VCaP (cell line): ENCODE results near the gene OLIG1.

Experiments used
- H3K27ac ChIP-seq: fragments of 450-650 bp; 2 replicates; pipeline ENCODE4 v1.5.1; 2017
- TF ChIP-seq, protein P1 (sequence below): fragments of 450-650 bp; conservative IDR thresholded peaks from 2 replicates; pipeline ENCODE4 v1.5.1; 2017; ENCODE audit warnings: mild to moderate bottlenecking, moderate library complexity

The OLIG1 gene

DNA sequence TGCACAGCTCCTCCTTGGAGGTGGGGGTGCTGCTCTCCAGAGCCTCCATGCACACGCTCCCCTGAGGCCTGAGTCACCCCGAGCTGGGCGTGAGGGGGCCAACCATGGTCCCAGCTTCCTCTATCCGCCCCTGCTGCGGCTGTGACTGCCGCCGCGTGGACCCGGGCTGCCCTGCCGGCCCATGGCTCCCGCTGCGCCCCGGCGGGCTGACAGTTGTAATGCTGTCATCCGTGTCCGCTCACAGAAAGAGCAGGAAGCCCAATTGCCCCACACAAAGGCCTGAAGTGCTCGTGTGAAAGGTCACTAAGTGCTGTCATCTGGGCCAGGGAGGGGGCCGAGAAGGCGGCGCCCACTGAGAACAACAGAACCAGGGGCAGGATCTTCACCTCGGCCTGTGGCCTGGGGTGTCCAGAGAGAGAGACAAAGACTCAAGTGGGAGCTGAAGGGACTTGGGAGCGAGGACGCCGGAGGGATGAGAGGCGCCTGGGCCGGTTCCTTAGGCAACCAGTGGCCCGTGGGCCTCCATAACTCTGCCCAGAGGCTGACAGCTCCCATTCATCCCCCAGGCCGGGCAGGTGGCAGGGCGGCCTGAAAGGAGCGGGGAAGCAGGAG is 31.5 kb downstream of the OLIG1 start:
- TF ChIP-seq, protein P1, sequence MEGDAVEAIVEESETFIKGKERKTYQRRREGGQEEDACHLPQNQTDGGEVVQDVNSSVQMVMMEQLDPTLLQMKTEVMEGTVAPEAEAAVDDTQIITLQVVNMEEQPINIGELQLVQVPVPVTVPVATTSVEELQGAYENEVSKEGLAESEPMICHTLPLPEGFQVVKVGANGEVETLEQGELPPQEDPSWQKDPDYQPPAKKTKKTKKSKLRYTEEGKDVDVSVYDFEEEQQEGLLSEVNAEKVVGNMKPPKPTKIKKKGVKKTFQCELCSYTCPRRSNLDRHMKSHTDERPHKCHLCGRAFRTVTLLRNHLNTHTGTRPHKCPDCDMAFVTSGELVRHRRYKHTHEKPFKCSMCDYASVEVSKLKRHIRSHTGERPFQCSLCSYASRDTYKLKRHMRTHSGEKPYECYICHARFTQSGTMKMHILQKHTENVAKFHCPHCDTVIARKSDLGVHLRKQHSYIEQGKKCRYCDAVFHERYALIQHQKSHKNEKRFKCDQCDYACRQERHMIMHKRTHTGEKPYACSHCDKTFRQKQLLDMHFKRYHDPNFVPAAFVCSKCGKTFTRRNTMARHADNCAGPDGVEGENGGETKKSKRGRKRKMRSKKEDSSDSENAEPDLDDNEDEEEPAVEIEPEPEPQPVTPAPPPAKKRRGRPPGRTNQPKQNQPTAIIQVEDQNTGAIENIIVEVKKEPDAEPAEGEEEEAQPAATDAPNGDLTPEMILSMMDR: no peak
- no peak overlapping the region for H3K27ac ChIP-seq

DNA sequence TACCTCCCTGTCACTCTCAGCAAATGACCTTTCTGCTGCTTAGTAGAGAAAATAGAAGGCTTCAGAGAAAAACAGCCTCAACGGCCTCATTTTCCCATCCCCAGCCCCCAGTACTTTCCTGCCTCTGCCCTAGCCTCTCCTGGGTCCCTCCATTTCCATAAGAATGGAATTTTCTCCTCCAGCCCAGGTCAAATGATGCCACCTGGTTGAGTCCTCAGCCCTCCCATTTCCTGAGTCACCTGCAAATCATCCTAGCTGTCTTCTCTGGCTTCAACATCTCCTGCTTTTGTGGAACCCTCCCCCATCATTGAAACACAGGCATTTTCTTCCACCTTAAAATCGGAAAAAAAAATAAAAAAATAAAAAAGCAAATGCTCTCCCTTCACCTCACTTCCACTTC is 35.1 kb downstream of the OLIG1 start:
- H3K27ac ChIP-seq: no peak overlapping the region
- TF ChIP-seq, protein P1: no peak

DNA sequence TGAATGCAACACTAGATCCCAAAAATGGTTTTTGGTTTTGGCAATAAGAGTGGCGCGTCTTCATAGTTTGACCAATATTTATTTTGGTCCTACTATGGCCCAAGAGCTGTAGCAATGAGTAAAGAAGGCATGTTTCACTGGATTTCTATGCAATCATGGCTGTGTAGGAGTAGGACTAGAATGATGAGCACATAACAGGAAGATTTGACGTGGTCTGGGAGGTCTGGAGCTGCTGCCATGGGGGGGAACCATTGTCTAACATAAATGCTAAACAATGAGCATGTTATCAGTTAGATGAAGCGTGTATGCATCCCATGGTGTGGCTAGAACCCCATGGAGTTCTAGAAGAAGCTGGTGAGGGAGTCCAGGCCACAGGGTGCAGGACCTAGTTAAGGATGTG is 38.3 kb downstream of the OLIG1 start:
- TF ChIP-seq, protein P1: no peak
- no peak overlapping the region for H3K27ac ChIP-seq

DNA sequence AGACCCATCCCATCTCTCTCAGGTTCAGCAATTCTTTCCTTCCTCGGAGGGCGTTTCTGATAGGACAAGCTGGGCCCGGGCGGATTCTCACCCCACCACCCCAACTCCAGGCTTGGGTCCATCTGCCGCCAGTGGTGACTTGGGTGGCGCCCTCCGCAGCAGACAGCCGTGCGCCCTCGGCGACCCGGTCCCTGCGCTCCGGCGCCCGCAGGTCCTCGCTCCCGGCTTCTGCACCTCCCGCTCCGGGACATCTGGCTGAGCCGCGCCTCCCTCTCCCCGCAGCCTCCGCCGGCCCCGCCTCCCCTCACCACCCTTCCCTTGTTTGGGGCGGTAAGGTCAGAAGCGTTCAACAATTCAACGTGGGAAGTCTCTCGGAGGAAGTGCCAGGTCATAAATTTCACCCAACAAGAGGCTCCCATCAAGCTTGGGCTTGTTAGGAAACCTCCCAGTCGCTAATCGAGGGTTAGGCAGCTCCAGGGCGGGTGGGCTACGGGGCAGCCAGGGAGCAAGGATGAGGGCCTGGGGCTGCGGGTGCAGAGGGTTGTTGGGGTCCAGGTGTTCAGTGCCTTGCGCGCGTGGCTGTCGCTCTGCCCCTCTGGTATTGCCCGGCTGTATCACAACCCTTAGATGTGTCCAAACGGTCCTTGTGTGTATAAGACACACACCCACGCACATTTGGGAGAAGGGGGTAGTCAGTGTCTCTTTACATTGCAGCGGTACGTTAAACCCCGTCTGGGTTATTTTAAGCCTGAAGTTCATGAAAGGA is 39.8 kb downstream of the OLIG1 start:
- TF ChIP-seq, protein P1: no peak
- no peak overlapping the region for H3K27ac ChIP-seq

- TF ChIP-seq, protein P1: no peak
- H3K27ac ChIP-seq: no peak overlapping the region
Observed at GRCh38 chr21:33110340-33110715, 40.4 kb downstream of the OLIG1 start.

GRCh38 chr21:33111577-33111976 is 41.6 kb downstream of the OLIG1 start:
- no peak overlapping the region for H3K27ac ChIP-seq
- TF ChIP-seq, protein P1: no peak

GRCh38 chr21:33112151-33112550 is 42.2 kb downstream of the OLIG1 start:
- TF ChIP-seq, protein P1: no peak
- no peak overlapping the region for H3K27ac ChIP-seq
